GM23338 (cell line): ENCODE results near the gene ARHGAP42. TPM values are rescaled to one million over a fixed set of nuclear protein-coding genes. Genes with fewer than 3 reads are reported as not detected.

Experiments used
- ATAC-seq: fragments of 200-7000 bp; cut with Tn5 transposase; 3 replicates; pipeline ENCODE4 v1.9.1; 2020
- DNase-seq: peaks from one replicate; pipeline ENCODE4 v3.0.0-alpha.2; 2015; ENCODE audit warnings: low spot score
- H2AFZ ChIP-seq: fragments of 200-600 bp; sonication (generic); 2 replicates; pipeline ENCODE4 v1.8.0; 2016; ENCODE audit warnings: antibody characterized with exemption, mild to moderate bottlenecking, moderate library complexity
- H3F3A ChIP-seq: fragments of 200-600 bp; sonication (generic); replicated peaks from 2 replicates; pipeline ENCODE4 v1.8.0; 2017; ENCODE audit warnings: antibody characterized with exemption, mixed run types, low read depth
- H3K27ac ChIP-seq: fragments of 200-600 bp; sonication (generic); 2 replicates; pipeline ENCODE4 v1.6.1; 2016; ENCODE audit warnings: low read depth
- H3K27me3 ChIP-seq: fragments of 200-600 bp; sonication (generic); 2 replicates; pipeline ENCODE4 v1.8.0; 2016; ENCODE audit warnings: mild to moderate bottlenecking, mixed run types, moderate library complexity; ENCODE audit not compliant: insufficient read depth
- H3K36me3 ChIP-seq: fragments of 200-600 bp; sonication (generic); 2 replicates; pipeline ENCODE4 v1.8.0; 2016; ENCODE audit warnings: mild to moderate bottlenecking; ENCODE audit not compliant: insufficient read depth
- H3K4me1 ChIP-seq: fragments of 200-600 bp; sonication (generic); 2 replicates; pipeline ENCODE4 v1.8.0; 2016; ENCODE audit warnings: mild to moderate bottlenecking, moderate library complexity; ENCODE audit not compliant: insufficient read depth
- H3K4me2 ChIP-seq: fragments of 200-600 bp; sonication (generic); 2 replicates; pipeline ENCODE4 v1.7.1; 2017; ENCODE audit warnings: mixed run types
- H3K4me3 ChIP-seq: fragments of 200-600 bp; sonication (generic); 2 replicates; pipeline ENCODE4 v1.6.1; 2016; ENCODE audit warnings: mixed run types
- H3K79me2 ChIP-seq: fragments of 200-600 bp; sonication (generic); replicated peaks from 2 replicates; pipeline ENCODE4 v1.8.0; 2017; ENCODE audit warnings: mild to moderate bottlenecking; ENCODE audit not compliant: insufficient read depth
- H3K9me2 ChIP-seq: fragments of 200-600 bp; sonication (generic); 2 replicates; pipeline ENCODE4 v1.8.0; 2017; ENCODE audit not compliant: insufficient read depth
- H4K20me1 ChIP-seq: fragments of 200-600 bp; sonication (generic); replicated peaks from 2 replicates; pipeline ENCODE4 v1.8.0; 2017; ENCODE audit warnings: mild to moderate bottlenecking; ENCODE audit not compliant: insufficient read depth
- H3K27ac Mint-ChIP-seq: 2 replicates; pipeline ENCODE4 v1.8.0; 2020; ENCODE audit warnings: inconsistent platforms, mild to moderate bottlenecking, moderate library complexity, mixed read lengths
- H3K27me3 Mint-ChIP-seq: 3 replicates; pipeline ENCODE4 v1.8.0; 2022; ENCODE audit warnings: low read depth, mild to moderate bottlenecking, moderate library complexity, mixed read lengths, inconsistent platforms; ENCODE audit not compliant: insufficient read depth, poor library complexity
- H3K36me3 Mint-ChIP-seq: 3 replicates; pipeline ENCODE4 v1.8.0; 2021; ENCODE audit warnings: low read depth, mild to moderate bottlenecking, inconsistent platforms, moderate library complexity, mixed read lengths
- H3K4me1 Mint-ChIP-seq: 3 replicates; pipeline ENCODE4 v1.8.0; 2020; ENCODE audit warnings: mild to moderate bottlenecking, inconsistent platforms, mixed read lengths
- H3K4me3 Mint-ChIP-seq: 3 replicates; pipeline ENCODE4 v1.8.0; 2021; ENCODE audit warnings: moderate library complexity, mild to moderate bottlenecking, inconsistent platforms, mixed read lengths
- H3K9me3 Mint-ChIP-seq: 3 replicates; pipeline ENCODE4 v1.8.0; 2020; ENCODE audit warnings: moderate library complexity, mild to moderate bottlenecking, inconsistent platforms, mixed read lengths
- CREB1 ChIP-seq: fragments of 250-450 bp; sonication (Bioruptor Pico); IDR thresholded peaks from 2 replicates; pipeline ENCODE4 v1.5.0; 2020; ENCODE audit warnings: low read depth, mild to moderate bottlenecking, moderate library complexity
- CTCF ChIP-seq, 2 experiments: fragments of 200-600 bp in 1 of 2; sonication (generic) in 1 of 2; conservative IDR thresholded peaks; 2 replicates each; pipeline versions ENCODE4 v1.5.1 to v1.6.1; 2016 to 2017; ENCODE audit warnings: antibody characterized with exemption in 2 of 2, low read depth in 2 of 2, mild to moderate bottlenecking in 2 of 2, moderate library complexity in 1 of 2
- EZH2 ChIP-seq: fragments of 200-600 bp; sonication (generic); IDR thresholded peaks from one replicate; pipeline ENCODE4 v1.8.0; 2017; ENCODE audit warnings: antibody characterized with exemption, mild to moderate bottlenecking, low read depth; ENCODE audit not compliant: unreplicated experiment
- EZH2phosphoT487 ChIP-seq: fragments of 200-600 bp; sonication (generic); IDR thresholded peaks from one replicate; pipeline ENCODE4 v1.8.1; 2018; ENCODE audit warnings: antibody characterized with exemption; ENCODE audit not compliant: unreplicated experiment
- JUNB ChIP-seq: IDR thresholded peaks from one replicate; pipeline ENCODE4 v1.6.1; 2016; ENCODE audit warnings: antibody characterized with exemption; ENCODE audit not compliant: unreplicated experiment
- POLR2AphosphoS5 ChIP-seq: IDR thresholded peaks from 2 replicates; pipeline ENCODE4 v1.6.1; 2016; ENCODE audit warnings: antibody characterized with exemption, low read depth
- STAT1 ChIP-seq: IDR thresholded peaks from one replicate; pipeline ENCODE4 v1.6.1; 2016; ENCODE audit warnings: antibody characterized with exemption; ENCODE audit not compliant: unreplicated experiment
- ZNF114 ChIP-seq: fragments of 250-450 bp; sonication (Bioruptor Pico); IDR thresholded peaks from 2 replicates; pipeline ENCODE4 v1.5.0; 2020; ENCODE audit warnings: mild to moderate bottlenecking, moderate library complexity
- ZNF331 ChIP-seq: fragments of 250-450 bp; sonication (Bioruptor Pico); IDR thresholded peaks from 2 replicates; pipeline ENCODE4 v1.5.0; 2020; ENCODE audit warnings: low read depth, mild to moderate bottlenecking, moderate library complexity
- ZNF462 ChIP-seq: fragments of 250-450 bp; sonication (Bioruptor Pico); IDR thresholded peaks from 2 replicates; pipeline ENCODE4 v1.5.0; 2020; ENCODE audit warnings: mild to moderate bottlenecking, moderate library complexity
- polyA plus RNA-seq: library from polyadenylated mRNA; unstranded; fragments of >200 nt; fragmentation: Nextera tagmentation; extraction: Ambion mirVana; gene quantifications from 2 replicates; pipeline ENCODE4 v1.2.1, GENCODE V29; 2016
- total RNA-seq: library from RNA; depleted of rRNA; stranded (reverse); fragments of >200 nt; shearing (Covaris generic); gene quantifications from 2 replicates; pipeline ENCODE4 v1.2.3, GENCODE V29; 2014
- TF ChIP-seq, protein P1 (sequence below): IDR thresholded peaks from 2 replicates; pipeline ENCODE4 v1.6.1; 2016; ENCODE audit warnings: antibody characterized with exemption
- TF ChIP-seq, protein P2 (sequence below): IDR thresholded peaks from one replicate; pipeline ENCODE4 v1.6.1; 2018; ENCODE audit warnings: antibody characterized with exemption; ENCODE audit not compliant: unreplicated experiment

ARHGAP42 gene
- total and polyA plus RNA-seq, 2 experiments from 2014 or later: 23.7 to 35.7 TPM

GRCh38 chr11:100716838-100717237 is 29.8 kb downstream of the ARHGAP42 start:
- H3K4me1 ChIP-seq: peaks cover 35% of the 10 kb centered on the region
- H3K36me3 ChIP-seq: no peaks in the 10 kb centered on the region
- Mint-ChIP-seq H3K4me1 (peaks cover 53% of the 10 kb centered on the region), H3K27me3 (no peaks in the 10 kb centered on the region), H3K27ac (peak overlapping the region; percentile 56), H3K4me3 (no peak overlapping the region), H3K9me3 (no peaks in the 10 kb centered on the region), H3K36me3 (peaks cover 6% of the 10 kb centered on the region; the same call in 2 of the 3 replicates)
- H2AFZ ChIP-seq: no peak overlapping the region
- H4K20me1 ChIP-seq: no peaks in the 10 kb centered on the region
- TF ChIP-seq STAT1: no peak
- no peak for TF ChIP-seq POLR2AphosphoS5
- no peak for TF ChIP-seq JUNB
- no peak for TF ChIP-seq CTCF (conservative IDR thresholded peaks at IDR 0.05; ENCODE audit: low read depth in 2 of 2)
- TF ChIP-seq, protein P1, sequence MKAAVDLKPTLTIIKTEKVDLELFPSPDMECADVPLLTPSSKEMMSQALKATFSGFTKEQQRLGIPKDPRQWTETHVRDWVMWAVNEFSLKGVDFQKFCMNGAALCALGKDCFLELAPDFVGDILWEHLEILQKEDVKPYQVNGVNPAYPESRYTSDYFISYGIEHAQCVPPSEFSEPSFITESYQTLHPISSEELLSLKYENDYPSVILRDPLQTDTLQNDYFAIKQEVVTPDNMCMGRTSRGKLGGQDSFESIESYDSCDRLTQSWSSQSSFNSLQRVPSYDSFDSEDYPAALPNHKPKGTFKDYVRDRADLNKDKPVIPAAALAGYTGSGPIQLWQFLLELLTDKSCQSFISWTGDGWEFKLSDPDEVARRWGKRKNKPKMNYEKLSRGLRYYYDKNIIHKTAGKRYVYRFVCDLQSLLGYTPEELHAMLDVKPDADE: no peak
- no peak for TF ChIP-seq EZH2phosphoT487
- no peak for TF ChIP-seq ZNF331 (CRISPR knock-in tag)
- no peak for TF ChIP-seq ZNF114 (CRISPR knock-in tag)
- TF ChIP-seq EZH2: no peak
- TF ChIP-seq CREB1: no peak
- TF ChIP-seq, protein P2, sequence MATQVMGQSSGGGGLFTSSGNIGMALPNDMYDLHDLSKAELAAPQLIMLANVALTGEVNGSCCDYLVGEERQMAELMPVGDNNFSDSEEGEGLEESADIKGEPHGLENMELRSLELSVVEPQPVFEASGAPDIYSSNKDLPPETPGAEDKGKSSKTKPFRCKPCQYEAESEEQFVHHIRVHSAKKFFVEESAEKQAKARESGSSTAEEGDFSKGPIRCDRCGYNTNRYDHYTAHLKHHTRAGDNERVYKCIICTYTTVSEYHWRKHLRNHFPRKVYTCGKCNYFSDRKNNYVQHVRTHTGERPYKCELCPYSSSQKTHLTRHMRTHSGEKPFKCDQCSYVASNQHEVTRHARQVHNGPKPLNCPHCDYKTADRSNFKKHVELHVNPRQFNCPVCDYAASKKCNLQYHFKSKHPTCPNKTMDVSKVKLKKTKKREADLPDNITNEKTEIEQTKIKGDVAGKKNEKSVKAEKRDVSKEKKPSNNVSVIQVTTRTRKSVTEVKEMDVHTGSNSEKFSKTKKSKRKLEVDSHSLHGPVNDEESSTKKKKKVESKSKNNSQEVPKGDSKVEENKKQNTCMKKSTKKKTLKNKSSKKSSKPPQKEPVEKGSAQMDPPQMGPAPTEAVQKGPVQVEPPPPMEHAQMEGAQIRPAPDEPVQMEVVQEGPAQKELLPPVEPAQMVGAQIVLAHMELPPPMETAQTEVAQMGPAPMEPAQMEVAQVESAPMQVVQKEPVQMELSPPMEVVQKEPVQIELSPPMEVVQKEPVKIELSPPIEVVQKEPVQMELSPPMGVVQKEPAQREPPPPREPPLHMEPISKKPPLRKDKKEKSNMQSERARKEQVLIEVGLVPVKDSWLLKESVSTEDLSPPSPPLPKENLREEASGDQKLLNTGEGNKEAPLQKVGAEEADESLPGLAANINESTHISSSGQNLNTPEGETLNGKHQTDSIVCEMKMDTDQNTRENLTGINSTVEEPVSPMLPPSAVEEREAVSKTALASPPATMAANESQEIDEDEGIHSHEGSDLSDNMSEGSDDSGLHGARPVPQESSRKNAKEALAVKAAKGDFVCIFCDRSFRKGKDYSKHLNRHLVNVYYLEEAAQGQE: no peak
- no peak for TF ChIP-seq ZNF462
- H3K79me2 ChIP-seq: peaks cover 79% of the 10 kb centered on the region
- no peak overlapping the region for H3K4me3 ChIP-seq
- no peaks in the 10 kb centered on the region for H3K9me2 ChIP-seq
- peak overlapping the region; percentile 3; the same call in 1 of the 2 replicates for H3K27ac ChIP-seq
- DNase-seq (no peak), ATAC-seq (no peak)
- H3F3A ChIP-seq: no peaks in the 10 kb centered on the region
- H3K4me2 ChIP-seq: no peak overlapping the region
- no peaks in the 10 kb centered on the region for H3K27me3 ChIP-seq
